ENCODE data around the gene CLDN1.

CLDN1 gene

DNA sequence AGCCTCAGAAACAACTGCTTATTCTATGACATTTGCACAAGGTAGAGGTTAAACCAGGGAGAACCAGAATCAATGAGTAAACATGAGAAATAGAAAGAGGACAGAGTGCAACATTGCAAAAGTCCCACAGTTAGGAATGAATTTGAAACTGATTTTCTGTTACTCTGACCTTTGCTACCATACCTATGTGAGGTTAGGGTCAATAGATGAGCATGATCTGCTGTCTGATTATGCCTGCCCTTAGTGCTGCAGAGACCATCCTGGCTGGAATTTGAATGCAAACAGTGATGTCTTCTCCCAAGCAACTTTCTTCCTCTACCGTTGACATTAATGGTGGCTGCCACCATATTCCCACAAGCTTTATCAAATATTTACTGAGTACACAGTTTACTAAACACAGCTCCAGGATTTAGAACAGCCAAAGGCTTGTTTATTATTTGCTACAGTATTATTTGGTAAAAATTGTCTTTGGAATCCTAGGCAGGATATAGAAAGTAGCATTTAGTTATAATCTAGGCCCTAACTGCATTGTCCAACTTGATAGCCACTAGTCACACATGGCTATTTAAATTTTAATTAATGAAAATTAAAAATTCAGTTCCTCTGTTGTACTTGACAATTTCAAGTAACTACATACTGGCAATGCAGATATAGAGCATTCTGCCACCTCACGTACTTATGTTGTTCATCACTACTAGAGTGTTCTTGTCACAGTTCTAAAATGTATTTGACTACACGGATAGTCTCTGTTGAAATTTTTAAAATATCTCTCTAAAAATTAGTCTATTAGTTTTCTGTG is 8.9 kb upstream of the CLDN1 start:
- no peak for DNase-seq

DNA sequence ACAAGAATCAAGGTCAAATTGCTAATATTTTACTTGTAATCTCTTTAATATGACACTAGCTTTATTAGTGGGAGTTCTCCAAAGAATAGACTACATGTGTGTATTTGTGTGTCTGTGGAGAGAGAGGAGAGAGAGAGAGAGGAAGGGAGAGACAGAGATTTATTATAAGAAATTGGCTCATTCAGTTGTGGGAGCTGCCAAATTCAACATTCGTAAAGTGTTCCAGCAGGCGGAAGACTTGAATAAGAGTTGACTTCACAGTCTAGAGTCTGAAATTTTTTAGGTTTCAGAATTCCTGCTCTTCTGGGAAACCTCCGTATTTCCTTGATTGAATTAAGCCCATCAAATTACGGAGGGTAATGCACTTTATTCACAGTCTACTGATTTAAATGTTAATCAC is 4.7 kb upstream of the CLDN1 start:
- DNase-seq, result no peak

DNA sequence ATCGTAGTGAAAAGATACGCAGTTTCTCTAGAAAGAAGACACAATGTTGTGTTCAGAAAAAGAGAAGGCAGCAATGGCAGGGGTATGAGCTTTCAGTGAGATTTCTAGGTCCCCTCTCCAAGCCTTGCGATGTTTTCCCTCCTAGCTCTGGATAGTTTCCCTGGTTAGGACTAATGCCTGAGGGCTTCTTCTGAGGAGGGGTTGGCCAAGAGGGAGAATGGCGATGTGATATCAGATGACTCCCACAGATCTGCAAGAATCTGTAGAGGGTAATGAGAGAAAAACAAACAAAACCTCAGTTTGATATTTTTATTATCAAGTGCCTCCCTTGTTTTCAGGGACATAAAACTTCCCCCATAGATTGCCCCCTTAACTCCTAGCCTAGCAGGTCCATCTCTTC is 4.1 kb upstream of the CLDN1 start:
- no peak for DNase-seq

DNA sequence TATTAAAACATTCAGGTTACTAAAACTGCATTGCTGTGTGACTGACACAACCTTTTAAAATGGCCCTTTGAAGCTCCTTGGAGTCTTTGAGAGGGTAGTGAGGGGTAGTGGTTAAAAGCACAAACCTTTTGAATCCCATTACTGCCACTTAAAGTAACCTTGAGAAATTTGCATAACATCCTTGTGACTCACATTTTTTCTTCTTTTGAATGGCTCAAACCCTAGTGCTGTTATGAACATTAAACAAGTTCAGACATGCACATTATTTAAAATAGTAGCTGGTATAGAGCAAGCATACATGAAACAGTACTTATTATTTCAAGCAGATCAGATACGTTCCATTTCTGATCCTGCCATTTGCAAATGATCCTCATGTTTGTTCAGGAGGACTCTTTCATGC is 3.7 kb upstream of the CLDN1 start:
- DNase-seq, result no peak

DNA sequence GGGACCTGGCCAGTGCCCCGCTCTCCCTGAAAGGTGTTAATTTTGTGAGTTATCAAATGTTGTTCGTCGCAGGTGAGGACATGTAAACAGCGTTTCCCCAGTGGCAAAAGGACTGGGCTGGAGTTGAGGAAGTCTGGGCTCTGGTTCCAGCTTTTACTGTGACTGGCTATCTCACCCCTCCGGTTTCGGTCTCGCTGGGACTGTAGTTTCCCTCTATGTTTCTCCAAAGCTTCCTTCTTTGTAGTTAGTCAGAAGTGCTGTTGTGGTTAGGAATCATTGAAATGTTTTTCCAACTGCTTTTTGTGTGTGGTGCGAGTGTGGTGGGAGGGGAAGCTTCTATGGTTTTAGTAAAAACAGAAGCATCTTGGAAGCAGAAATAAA is 990 bp upstream of the CLDN1 start:
- DNase-seq, result no peak

DNA sequence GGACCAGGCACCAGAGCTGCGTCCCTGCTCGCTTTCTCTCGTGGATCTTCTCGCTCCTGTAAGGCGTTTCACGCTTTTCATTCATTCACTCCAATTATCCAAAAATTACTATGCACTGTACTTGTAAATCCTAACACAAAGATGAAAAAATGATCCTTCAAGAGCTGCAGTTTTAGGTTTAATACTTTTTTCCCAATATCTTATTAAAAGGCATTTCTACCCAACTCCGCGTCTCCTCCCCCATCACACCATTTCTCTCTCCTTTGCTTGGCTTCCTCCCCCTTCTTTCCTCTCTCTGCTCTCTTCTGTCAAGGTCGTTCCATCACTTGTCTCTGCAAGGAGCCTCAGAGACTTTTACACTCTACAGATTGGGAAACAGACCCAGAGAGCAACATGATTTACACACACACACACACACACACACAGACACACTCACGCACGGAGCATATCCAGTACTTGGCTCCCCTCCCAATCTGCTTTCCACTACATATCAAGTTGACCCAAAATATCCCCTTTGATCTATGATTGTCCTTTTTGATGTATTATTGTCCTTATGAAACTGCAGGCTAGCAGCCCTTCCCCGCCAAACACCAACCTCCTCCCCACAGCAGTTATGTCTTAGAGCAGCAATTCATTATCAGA is 479 bp upstream of the CLDN1 start:
- DNase-seq, result no peak

DNA sequence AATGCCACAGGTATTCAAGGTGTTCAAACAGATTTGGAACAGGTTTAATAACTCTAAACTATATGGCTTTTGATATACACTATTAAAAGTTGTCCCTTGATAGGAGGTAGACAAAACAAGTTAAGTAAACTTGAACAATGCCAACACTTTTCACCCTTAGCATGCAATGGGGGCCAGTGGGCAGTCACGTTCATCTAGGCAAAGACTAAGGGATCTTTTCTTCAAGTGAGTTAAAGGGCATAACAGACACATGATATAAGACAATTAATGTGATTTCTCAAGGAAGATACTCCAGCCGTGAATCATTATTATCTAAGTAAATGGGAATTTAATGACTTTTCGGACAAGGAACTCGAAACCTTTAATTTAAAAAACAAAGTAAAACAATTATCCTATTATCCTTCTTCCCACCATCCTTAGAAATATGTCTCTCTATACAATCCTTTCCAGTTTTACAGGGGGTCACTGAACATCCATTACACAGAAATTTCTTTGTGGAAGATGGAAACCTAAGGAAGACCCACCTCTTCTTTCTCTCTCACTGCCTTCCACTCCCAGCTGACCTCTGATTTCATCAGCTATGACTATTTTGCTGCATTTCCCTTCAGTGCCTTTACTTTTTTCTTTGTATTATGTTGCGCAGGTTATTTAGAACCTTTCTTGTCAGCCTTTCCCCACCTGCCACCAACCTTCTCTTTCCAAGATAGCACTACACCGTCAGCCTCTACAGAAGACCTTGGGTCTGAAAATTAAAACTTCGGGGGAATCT is 1.5 kb downstream of the CLDN1 start:
- no peak for DNase-seq

DNA sequence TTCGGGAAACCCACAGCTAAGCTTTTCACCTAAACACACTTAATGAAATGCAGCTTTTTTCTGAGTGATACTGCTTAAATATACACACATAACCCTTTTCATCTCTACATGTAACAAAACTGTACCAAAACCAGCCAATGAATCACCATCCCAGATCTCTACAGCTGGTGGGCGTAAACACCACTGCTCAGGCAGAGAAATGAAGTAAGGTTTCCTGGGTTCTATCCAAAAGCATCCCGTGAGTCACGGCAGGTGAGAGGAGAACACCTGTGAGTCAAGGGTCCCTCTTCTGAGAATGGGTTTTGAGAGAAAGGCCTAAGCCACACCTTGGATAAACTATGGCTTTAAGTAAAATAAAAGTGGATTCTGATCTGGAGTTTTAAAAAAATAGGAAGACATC is 2.6 kb downstream of the CLDN1 start:
- peak; percentile 71 for DNase-seq

DNA sequence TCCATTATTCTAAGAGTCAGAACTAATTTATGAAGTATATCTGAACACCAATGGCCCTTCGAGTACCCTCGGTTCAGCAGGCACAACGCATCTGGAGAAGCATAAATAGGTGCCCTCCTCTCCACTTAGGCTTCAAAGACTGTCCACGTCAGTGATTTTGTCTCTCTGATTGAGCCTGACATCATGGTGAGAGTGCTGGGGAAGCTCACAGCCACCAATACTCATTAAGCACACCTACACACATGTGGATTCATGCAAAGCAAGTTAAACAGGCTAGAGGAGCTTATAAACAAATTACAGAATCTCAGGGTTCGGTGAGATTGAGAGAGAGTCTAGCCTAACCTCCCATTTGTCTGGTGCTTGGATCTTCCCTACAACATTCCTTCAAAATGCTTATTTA is 3.6 kb downstream of the CLDN1 start:
- DNase-seq, result no peak

DNA sequence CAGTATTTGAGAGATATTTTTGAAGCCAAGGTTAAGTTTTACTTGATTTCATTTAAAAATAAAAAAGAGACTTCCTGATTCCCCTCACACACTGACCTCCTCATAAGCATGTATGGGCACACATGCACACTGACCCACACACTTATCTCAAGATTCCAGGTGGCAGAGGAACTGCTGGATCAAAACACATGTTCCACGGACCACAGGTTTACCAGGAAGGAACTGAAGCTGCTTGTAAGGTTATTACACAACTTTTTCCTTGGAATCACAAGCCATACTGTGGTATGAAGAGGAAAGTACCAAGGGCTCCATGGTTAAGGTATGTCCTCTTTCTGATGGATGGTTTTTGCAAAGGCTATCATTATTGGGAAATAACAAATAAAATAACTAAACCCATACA is 7.5 kb downstream of the CLDN1 start:
- DNase-seq, result no peak

DNA sequence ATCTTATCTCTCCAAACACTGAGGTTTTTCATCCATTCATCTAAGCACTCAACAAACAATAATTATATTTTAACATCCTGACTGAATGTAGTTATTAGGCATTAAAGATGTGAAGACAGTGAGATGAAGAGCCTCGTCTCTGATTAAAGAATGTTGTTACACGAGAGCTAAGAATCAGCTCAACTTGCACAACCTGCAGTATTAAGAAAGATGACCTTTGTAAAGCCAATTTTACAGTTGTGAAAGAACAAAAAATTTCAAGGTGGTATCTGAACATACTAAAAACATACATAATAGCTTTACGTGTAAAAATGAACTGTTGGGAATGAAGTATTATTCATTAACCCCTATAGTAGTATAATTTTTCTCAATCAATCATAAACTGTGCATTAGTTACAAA is 12.8 kb downstream of the CLDN1 start:
- DNase-seq, result no peak

DNA sequence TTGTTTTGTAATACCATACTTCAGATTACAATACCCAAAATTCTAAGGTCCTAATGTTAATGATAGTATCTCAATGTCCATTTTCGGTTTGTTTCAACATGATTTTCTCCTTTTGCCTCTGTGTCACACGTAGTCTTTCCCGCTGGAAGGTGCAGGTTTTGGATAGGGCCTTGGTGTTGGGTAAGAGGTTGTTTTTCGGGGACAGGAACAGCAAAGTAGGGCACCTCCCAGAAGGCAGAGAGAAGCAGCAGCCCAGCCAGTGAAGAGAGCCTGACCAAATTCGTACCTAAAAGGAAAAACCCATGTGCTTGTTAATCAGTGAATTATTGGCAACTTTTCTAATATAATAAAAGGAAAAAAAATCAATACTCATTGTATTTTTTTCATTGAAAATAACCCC is 14.1 kb downstream of the CLDN1 start:
- no peak for DNase-seq

DNA sequence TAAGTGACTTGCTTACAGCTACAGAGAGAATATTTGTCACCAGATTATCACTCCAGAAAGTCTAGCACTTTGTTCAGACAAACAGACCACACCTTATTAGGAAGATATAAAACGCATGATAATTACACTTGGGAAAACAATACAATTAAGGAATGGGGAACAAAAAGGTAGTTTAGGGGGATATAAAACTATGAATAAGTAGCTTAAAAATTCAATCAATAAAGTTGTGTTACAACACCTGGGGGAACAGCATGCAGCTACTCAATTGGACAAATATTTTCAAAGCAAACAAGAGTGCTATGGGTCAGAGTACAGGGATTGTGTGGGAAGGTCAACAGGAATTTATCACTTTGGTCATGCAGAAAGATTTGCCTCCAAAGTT is 15.1 kb downstream of the CLDN1 start:
- no peak for DNase-seq

DNA sequence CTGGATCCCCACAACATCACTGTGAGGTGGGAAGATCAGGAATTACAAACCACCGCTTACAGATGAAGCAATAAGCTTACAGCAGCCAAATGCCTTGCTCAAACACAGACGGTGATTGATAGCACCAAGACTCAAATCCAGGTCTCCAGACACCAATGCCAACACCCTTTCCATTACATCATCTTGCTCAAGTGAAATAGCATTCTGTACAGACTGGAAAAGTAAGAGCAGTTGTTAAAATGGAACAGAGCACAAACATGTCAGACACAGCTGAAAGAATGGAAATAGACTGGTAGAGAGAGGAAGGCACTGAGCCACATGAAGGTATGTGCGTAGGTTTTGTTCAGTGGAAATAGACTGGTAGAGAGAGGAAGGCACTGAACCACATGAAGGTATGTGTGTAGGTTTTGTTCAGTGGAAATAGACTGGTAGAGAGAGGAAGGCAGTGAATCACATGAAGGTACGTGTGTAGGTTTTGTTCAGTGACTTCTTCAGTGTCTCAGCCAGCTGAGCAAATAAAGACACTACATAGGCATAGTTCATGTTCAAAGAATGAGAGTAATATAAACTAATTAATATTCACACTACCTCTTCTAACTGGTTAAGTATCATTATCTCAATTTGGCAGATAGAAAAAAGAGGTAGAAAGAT is 15.6 kb downstream of the CLDN1 start:
- peak; percentile 30 for DNase-seq

DNA sequence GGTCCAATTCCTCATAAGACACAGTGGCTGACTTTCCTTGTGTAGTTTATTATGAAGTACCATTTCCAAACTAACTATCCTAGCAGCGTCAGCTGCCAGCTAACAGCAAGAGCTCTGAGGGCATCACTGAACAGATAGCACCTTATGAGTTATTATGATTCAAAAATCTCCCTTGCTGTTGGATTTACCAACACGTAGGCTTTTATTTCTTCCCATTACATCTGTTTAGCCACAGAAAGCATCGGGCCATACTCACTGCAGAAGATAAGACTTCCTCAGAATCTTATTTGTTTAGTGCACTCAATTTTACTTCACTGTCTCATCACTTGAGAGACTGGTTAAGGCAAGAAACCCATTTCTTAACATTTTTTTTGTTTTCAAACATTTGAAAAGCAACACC is 16.2 kb downstream of the CLDN1 start:
- DNase-seq, result no peak

DNA sequence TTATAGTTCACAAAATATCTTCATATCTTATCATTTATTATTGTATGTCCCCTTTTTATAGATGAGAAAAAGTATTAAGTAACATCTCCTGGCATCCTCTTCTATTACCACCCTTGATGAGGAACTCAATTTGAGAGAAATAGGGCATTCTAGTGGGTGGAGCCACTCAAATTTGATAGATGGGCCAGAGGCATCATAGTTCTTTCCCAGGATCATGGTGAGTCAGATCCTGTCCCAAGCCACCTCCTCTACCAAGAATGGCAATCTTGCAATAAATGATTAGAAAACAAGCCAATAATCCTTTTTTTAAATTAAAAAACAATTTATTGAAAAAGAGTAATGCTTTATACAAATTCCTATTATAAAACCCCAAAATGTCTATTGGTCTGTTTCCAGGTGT is 16.8 kb downstream of the CLDN1 start:
- DNase-seq, result no peak

DNA sequence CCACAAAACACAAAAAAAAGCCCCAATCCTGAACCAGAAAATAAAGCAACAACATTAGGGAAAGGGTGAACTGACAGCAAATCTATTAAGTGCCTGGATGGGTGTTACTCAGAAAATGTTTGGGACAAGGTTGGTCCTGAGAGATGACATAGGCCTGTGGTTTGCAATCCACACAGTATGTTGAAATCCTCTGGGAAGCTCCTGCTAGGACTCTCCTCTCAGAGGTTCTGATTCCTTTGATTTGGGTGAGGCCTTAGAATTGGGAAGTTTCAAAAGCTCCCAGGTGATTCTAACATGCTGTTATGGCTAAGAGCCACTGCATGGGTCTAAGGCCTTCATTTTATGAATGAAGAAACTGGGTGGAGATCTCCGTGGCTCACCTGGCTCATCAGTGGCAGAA is 18.4 kb downstream of the CLDN1 start:
- no peak for DNase-seq

DNA sequence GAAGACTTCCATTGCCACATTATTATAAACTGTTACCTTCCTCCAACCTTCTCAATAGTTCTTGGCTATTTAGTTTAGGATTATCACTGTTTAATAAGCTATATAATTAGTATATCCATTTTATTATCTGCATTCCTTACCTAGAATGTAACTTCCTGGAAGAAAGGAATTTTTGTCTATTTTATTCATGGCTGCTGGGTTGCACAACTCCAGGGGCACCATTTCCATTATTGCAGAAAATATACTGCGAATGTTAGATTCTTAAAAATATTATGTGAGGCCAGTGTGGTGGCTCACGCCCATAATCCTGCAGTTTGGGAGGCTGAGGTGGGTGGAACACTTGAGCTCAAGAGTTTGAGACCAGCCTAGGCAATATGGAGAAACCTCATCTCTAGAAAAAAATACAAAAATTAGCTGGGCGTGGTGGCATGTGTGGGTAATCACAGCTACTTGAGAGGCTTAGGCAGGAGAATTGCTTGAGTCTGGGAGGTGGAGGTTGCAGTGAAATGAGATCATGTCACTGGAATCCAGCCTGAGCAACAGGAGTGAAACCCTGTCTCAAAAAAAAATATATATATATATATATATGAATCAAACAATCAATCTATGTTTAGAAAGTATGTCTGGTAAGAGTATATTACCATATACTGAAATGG is 19.9 kb downstream of the CLDN1 start:
- no peak for DNase-seq

DNA sequence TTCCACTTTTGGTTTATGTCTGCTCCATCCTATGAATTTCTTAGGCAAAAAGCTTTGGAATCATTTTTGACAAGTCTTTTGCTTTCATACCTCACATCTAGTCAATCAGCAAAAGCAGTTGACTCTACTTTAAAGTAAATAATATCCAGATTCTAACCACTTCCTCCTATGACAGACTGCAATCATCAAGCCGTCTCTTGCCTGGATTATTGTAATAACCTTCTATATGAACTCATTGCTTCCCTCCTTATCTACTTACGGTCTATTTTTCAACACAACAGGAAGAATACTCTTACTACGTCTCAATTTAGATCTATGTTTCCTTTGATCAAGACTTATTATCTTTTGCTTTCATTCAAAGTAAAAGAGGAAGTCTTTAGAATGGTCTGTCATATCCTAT is 20.7 kb downstream of the CLDN1 start:
- no peak for DNase-seq

DNA sequence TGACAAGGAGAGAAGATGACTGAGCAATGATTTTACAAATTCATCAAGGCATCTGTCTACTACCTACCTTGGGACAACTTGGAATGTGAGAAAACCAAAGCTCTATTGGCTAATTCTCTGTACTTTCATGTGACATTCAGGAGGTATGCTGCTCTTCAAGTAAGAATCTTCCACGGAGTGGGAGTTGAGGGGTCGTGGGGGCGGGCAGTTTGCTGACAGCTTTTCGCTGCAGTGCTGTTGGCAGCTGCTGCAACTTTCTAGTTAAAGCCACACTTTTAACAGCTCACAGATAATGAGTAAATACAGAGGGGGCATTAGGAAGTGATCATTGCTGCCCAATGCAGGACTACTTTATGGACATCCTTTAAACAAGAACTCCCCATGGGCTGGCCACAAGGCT is 22.3 kb downstream of the CLDN1 start:
- DNase-seq, result no peak

DNA sequence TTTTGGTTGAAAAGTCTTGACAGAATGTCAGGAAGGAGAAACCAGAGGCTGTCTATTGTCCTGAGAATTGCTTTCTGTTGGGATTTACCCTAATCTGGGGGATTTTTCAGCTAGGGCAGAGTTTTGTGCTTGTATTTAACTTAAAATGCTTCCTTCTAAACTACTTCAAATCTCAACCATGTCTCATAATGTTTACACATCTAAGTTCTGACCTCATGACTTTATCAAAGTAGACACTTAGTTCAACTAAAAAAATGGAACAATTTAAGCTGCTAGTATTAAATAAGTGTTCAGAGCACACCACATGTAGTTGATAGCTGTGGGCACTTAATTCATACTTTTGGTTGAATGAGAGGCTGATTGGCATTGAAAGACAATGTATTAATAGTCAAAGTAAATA is 28.2 kb downstream of the CLDN1 start:
- DNase-seq, result no peak

DNA sequence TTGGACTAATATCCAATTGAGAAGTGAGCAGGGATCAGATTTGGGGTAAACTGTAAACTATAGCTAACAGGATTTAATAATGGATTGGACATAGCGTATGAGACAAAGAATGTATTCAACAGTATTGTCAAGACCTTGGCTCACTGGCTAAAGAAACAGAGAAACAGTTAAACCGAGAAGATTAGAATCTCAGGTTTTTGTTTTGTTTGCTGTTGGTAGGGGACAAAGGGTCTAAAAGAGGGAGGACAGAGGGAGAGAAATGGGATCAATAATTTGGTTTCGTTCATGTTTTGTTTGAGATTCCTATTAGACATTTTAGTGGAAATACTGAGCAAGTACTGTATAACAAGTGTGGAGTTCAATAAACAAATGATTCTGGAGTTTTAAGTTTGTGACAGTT is 28.6 kb downstream of the CLDN1 start:
- no peak for DNase-seq

DNA sequence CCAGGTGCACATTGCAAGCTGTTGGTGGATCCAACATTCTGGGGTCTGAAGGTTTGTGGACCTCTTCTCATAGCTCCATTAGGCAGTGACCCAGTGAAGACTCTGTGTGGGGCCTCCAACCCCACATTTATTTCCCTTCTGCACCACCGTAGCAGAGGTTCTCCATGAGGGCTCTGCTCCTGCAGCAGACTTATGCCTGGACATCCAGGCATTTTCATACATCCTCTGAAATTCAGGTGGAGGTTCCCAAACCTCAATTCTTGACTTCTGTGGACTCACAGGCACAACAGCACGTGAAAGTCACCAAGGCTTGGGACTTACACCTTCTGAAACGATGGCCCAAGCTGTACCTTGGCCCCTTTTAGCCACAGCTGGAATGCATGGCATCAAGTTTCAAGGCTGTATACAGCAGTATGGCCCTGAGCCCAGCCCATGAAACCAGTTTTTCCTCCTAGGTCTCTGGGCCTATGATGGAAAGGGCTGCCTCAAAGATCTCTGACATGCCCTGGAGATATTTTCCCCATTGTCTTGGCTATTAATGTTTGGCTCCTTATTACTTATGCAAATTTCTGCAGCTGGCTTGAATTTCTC is 30.2 kb downstream of the CLDN1 start:
- no peak for DNase-seq

Data from activated CD4-positive, alpha-beta T cell treated with anti-CD3 and anti-CD28 coated beads for 48 hours (primary cell).